SJSA1 (cell line): Measurements from ENCODE around the gene OSBPL9. TPM values are rescaled to one million over a fixed set of nuclear protein-coding genes. Genes with fewer than 3 reads are reported as not detected.

ENCODE experiments used
- DNase-seq, 2 experiments: peaks; one replicate each; pipeline ENCODE4 v3.0.0-alpha.2; 2015 to 2020; ENCODE audit warnings: low spot score in 2 of 2, low read depth in 1 of 2
- H3K27ac ChIP-seq: fragments of 250-450 bp; sonication (Bioruptor Pico); 2 replicates; pipeline ENCODE4 v1.5.1; 2020; ENCODE audit warnings: mild to moderate bottlenecking, moderate library complexity
- H3K27me3 ChIP-seq: fragments of 250-450 bp; sonication (Bioruptor Pico); replicated peaks from 2 replicates; pipeline ENCODE4 v1.5.1; 2020; ENCODE audit warnings: mild to moderate bottlenecking, moderate library complexity
- H3K36me3 ChIP-seq: fragments of 250-450 bp; sonication (Bioruptor Pico); 2 replicates; pipeline ENCODE4 v1.5.1; 2020; ENCODE audit warnings: mild to moderate bottlenecking
- H3K4me1 ChIP-seq: fragments of 250-450 bp; sonication (Bioruptor Pico); replicated peaks from 2 replicates; pipeline ENCODE4 v1.6.1; 2021; ENCODE audit warnings: mild to moderate bottlenecking
- H3K4me3 ChIP-seq: fragments of 250-450 bp; sonication (Bioruptor Pico); 2 replicates; pipeline ENCODE4 v1.5.1; 2020; ENCODE audit warnings: mild to moderate bottlenecking
- H3K9me3 ChIP-seq: fragments of 250-450 bp; sonication (Bioruptor Pico); replicated peaks from 2 replicates; pipeline ENCODE4 v1.5.1; 2020; ENCODE audit warnings: mild to moderate bottlenecking
- total RNA-seq: library from RNA; depleted of rRNA; stranded (reverse); fragments of >200 nt; shearing (Covaris generic); gene quantifications from 2 replicates; pipeline ENCODE4 v1.2.3, GENCODE V29; 2014

OSBPL9 gene
- total RNA-seq, 1 experiment from 2014 or later, result 117 TPM

GRCh38 chr1:51620470-51620869, 3.6 kb downstream of the OSBPL9 start:
- H3K4me1 ChIP-seq, result peaks cover 71% of the 10 kb centered on the region
- peaks cover 16% of the 10 kb centered on the region for H3K36me3 ChIP-seq
- H3K4me3 ChIP-seq, result no peak overlapping the region
- DNase-seq, result no peak
- peak overlapping the region; percentile 59 for H3K27ac ChIP-seq
- no peaks in the 10 kb centered on the region for H3K9me3 ChIP-seq
- H3K27me3 ChIP-seq, result no peaks in the 10 kb centered on the region

- peak overlapping the region; percentile 59 for H3K27ac ChIP-seq
- peaks cover 16% of the 10 kb centered on the region for H3K36me3 ChIP-seq
- H3K4me3 ChIP-seq, result no peak overlapping the region
- H3K4me1 ChIP-seq, result peaks cover 73% of the 10 kb centered on the region
- no peaks in the 10 kb centered on the region for H3K27me3 ChIP-seq
- no peaks in the 10 kb centered on the region for H3K9me3 ChIP-seq
- peak; percentile 72 to 78 for DNase-seq
These were observed 4.3 kb downstream of the OSBPL9 start for GRCh38 chr1:51621161-51621560.

GRCh38 chr1:51621841-51622454, 5.1 kb downstream of the OSBPL9 start:
- H3K9me3 ChIP-seq, result no peaks in the 10 kb centered on the region
- H3K27ac ChIP-seq, result peak overlapping the region; percentile 59
- no peaks in the 10 kb centered on the region for H3K27me3 ChIP-seq
- peaks cover 16% of the 10 kb centered on the region for H3K36me3 ChIP-seq
- peaks cover 72% of the 10 kb centered on the region for H3K4me1 ChIP-seq
- H3K4me3 ChIP-seq, result no peak overlapping the region
- no peak for DNase-seq

GRCh38 chr1:51622455-51622913, 5.6 kb downstream of the OSBPL9 start:
- H3K4me1 ChIP-seq, result peaks cover 72% of the 10 kb centered on the region
- peak; percentile 81 to 88 for DNase-seq
- peak overlapping the region; percentile 59 for H3K27ac ChIP-seq
- H3K9me3 ChIP-seq, result no peaks in the 10 kb centered on the region
- no peaks in the 10 kb centered on the region for H3K27me3 ChIP-seq
- no peak overlapping the region for H3K4me3 ChIP-seq
- H3K36me3 ChIP-seq, result peaks cover 11% of the 10 kb centered on the region

- peaks cover 9% of the 10 kb centered on the region for H3K36me3 ChIP-seq
- H3K4me1 ChIP-seq, result peaks cover 66% of the 10 kb centered on the region
- DNase-seq, result no peak
- H3K9me3 ChIP-seq, result no peaks in the 10 kb centered on the region
- H3K4me3 ChIP-seq, result no peak overlapping the region
- H3K27ac ChIP-seq, result peak overlapping the region; percentile 59
- H3K27me3 ChIP-seq, result no peaks in the 10 kb centered on the region
These were observed 6.1 kb downstream of the OSBPL9 start for GRCh38 chr1:51623025-51623424.

- no peak for DNase-seq
- Histone ChIP-seq H3K4me1 (peaks cover 62% of the 10 kb centered on the region), H3K27ac (peak overlapping the region; percentile 59), H3K36me3 (peaks cover 9% of the 10 kb centered on the region), H3K9me3 (no peaks in the 10 kb centered on the region), H3K4me3 (no peak overlapping the region), H3K27me3 (no peaks in the 10 kb centered on the region)
These were observed 6.6 kb downstream of the OSBPL9 start for GRCh38 chr1:51623450-51623849.

GRCh38 chr1:51624855-51625254, 8.0 kb downstream of the OSBPL9 start:
- peak overlapping the region; percentile 43 for H3K27ac ChIP-seq
- no peaks in the 10 kb centered on the region for H3K9me3 ChIP-seq
- no peak for DNase-seq
- peaks cover 57% of the 10 kb centered on the region for H3K4me1 ChIP-seq
- H3K27me3 ChIP-seq, result no peaks in the 10 kb centered on the region
- H3K36me3 ChIP-seq, result peaks cover 3% of the 10 kb centered on the region
- H3K4me3 ChIP-seq, result no peak overlapping the region

- Histone ChIP-seq H3K4me3 (no peak overlapping the region), H3K36me3 (no peaks in the 10 kb centered on the region), H3K9me3 (no peaks in the 10 kb centered on the region), H3K27me3 (no peaks in the 10 kb centered on the region), H3K27ac (no peak overlapping the region), H3K4me1 (peaks cover 30% of the 10 kb centered on the region)
- DNase-seq, result no peak
These were observed 10.8 kb downstream of the OSBPL9 start for GRCh38 chr1:51627672-51628071.

- Histone ChIP-seq H3K27ac (no peak overlapping the region), H3K4me3 (no peak overlapping the region)
These were observed 12.1 kb downstream of the OSBPL9 start for GRCh38 chr1:51628715-51629590.

GRCh38 chr1:51629918-51630317, 13.0 kb downstream of the OSBPL9 start:
- no peaks in the 10 kb centered on the region for H3K36me3 ChIP-seq
- DNase-seq, result no peak
- H3K9me3 ChIP-seq, result no peaks in the 10 kb centered on the region
- no peaks in the 10 kb centered on the region for H3K27me3 ChIP-seq
- H3K4me1 ChIP-seq, result peaks cover 17% of the 10 kb centered on the region
- H3K27ac ChIP-seq, result no peak overlapping the region
- no peak overlapping the region for H3K4me3 ChIP-seq

More at GRCh38 chr1:51628715-51629590, 12.1 kb downstream of the OSBPL9 start:
- peaks cover 21% of the 10 kb centered on the region for H3K4me1 ChIP-seq
- no peaks in the 10 kb centered on the region for H3K9me3 ChIP-seq
- no peaks in the 10 kb centered on the region for H3K36me3 ChIP-seq
- DNase-seq, result no peak
- no peaks in the 10 kb centered on the region for H3K27me3 ChIP-seq

- Histone ChIP-seq H3K36me3 (no peaks in the 10 kb centered on the region), H3K4me3 (no peak overlapping the region), H3K27me3 (no peaks in the 10 kb centered on the region), H3K4me1 (peaks cover 12% of the 10 kb centered on the region), H3K27ac (no peak overlapping the region), H3K9me3 (no peaks in the 10 kb centered on the region)
- no peak for DNase-seq
These were observed 13.5 kb downstream of the OSBPL9 start for GRCh38 chr1:51630393-51630792.

GRCh38 chr1:51630922-51631321, 14.0 kb downstream of the OSBPL9 start:
- no peak for DNase-seq
- H3K9me3 ChIP-seq, result no peaks in the 10 kb centered on the region

GRCh38 chr1:51631747-51632146, 14.9 kb downstream of the OSBPL9 start:
- Histone ChIP-seq H3K4me1 (peaks cover 14% of the 10 kb centered on the region), H3K27ac (no peak overlapping the region), H3K9me3 (no peaks in the 10 kb centered on the region), H3K36me3 (no peaks in the 10 kb centered on the region), H3K27me3 (no peaks in the 10 kb centered on the region), H3K4me3 (no peak overlapping the region)
- DNase-seq, result no peak

More at GRCh38 chr1:51630922-51631321, 14.0 kb downstream of the OSBPL9 start:
- Histone ChIP-seq H3K27me3 (no peaks in the 10 kb centered on the region), H3K4me1 (peaks cover 10% of the 10 kb centered on the region), H3K4me3 (no peak overlapping the region), H3K36me3 (no peaks in the 10 kb centered on the region), H3K27ac (no peak overlapping the region)

GRCh38 chr1:51634618-51635017, 17.7 kb downstream of the OSBPL9 start:
- DNase-seq, result no peak
- Histone ChIP-seq H3K36me3 (0 out of 2 replicates have a peak, but pooled peaks cover 3% of the 10 kb centered on the region), H3K27ac (no peak overlapping the region), H3K9me3 (no peaks in the 10 kb centered on the region), H3K4me3 (no peak overlapping the region), H3K4me1 (peaks cover 21% of the 10 kb centered on the region), H3K27me3 (no peaks in the 10 kb centered on the region)
